ENCODE results near the gene KRTAP12-4.
"Not testable (repeated sequence)": the region's sequence is repeated elsewhere in the genome, so short reads cannot be mapped to it uniquely, and the experiment has no call there.

Gene KRTAP12-4

DNA sequence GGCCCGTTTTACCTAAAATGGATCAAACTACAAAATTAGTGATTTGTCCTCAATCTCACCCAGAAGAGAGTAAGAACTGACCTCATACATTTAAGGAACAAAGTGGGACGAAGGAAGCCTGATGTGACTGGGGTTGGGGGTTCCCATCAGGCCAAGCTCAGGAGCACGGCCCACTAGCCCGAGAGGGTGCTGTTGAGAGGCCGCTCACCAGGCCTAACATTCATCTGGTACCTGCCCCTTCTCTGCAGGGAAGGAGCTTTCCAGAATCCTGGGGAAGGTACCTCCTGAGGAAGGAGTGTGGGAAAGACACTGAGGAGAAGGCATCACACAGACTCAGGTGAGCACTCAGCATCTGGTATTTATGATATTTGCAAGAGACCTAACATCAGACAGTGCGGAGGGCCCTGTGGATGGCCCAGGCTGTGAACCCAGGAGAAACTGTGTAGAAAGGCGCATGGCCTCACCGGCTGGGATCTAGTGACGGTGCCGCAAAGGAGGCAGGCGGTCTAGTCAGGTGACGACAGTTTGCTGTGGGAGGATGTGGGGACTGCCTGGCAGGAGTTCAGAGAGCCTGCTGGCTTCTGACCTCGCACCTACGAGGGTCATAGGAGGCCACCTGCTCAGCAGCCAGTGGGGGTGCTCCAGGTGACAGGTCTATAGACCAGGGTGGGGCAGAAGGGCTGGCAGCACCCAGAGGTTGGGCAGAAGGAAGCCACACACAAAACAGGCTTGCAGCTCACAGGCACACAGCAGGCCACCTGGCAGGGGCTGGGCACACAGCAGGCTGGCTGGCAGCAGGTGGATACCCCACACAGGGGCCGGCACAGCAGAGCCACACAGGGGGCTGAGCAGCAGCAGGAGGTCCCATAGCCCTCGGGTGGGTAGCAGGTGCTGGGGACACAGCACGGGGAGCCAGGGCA, 543 bp downstream of the KRTAP12-4 start:
- DNase-seq (ENCODE audit: low spot score) = no peak

DNA sequence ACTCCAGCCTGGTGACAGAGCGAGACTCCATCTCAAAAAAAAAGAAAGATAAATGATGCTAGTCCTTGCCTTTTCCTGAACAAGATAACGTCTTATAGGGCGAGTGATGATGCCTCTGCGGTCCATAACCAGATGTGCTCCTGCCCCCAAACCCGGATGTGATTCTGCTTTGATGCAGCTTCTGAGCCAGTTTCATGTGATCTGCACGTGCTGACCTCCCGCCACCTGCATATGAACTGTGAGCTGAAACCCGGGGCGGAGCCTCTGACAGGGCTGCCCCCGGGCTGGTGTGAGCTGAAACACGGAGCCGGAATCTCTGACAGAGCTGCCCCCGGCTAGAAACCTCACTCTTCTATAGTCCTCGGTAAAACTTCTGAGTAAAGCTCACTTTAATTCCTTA, 1.3 kb downstream of the KRTAP12-4 start:
- no peak for DNase-seq (ENCODE audit: low spot score)

DNA sequence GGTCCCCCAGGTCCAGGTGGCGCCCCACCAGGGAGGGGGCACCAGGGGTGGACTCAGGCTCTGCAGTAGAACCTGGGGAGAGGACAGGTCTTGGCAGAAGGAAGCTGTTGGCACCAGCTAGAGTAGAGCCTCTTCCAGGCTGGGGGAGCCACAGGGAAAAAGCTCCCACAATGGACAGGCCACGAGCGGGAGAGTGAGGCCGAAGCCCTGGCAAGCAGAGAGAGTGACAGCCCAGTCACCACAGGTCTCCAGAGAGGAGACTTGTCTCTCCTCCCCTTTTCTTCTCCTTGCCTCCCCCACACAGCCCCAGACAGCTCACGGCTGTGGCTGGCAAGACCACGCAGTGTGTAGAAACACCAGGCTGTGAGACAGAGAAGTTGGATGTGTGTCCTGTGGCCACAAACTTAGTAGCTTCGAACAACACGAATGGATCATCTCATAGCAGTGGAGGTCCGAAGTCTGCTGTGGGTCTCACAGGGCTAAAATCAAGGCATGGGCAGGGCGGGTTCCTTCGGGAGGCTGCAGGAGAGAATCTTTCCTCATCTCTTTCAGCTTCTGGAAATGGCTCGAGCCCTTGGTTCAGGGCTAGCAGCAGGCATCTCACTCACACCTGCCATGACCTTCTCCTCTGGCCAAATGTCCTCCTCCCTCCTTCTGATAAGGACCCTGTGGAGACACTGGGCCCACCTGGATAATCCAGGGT, 3.3 kb downstream of the KRTAP12-4 start:
- no peak for DNase-seq (ENCODE audit: low spot score)

DNA sequence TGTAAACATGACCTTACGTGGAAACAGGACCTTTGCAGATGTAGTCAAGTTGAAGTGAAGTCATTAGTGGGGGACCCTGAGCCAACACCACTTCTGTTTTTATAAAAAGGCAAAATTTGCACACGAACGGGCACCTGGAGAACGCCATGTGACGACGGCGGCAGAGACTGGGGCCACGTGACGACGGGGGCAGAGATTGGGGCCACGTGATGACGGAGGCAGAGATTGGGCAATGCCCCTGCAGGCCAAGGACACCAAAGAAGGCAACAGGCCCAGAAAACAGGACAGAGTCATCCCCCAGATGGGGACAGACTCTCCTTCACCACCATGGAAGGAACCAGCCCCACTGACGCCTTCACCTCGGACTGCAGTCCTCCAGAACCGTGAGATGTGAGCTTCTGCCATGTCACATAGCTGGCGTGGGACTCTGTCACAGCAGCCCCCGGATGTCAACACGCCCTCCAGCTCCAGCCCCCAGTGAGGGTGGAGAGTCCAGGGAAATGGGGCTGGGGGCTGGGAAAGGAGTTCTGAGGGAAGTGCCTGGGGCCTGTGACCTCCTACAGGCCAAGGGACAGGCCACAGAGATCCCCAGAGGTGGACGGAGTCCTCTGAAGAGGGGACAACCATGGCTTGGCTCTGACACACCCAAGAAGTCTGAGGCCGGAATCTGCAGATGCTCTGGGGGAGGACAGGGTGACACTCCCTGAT, 4.0 kb downstream of the KRTAP12-4 start:
- DNase-seq (ENCODE audit: low spot score) = no peak

DNA sequence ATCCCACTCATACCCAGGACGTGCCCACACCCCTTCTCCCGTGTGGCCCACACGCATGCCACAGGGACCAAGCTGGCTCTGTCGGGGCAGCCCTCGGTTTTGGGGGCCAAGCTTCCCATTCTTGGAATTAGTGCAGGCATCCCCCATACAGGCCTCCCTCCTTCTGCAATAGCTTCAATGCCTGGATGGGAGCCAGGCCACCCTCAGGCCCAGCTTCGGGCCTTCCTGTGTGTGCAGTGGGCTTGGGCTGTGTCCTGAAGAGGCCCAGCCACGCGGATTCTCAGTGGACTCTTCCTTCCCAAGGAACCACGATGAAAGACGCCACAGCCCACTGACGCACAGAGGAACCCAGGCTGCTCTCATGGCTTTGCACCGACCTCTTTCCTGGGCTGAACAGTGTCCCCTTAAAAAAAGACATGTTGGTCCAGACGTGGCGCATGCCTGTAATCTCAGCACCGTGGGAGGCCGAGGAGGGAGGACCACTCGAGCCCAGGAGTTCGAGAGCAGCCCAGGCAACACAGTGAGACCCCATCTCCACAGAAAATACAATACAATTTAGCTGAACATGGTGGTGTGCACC, 4.8 kb downstream of the KRTAP12-4 start:
- no peak for DNase-seq (ENCODE audit: low spot score)

DNA sequence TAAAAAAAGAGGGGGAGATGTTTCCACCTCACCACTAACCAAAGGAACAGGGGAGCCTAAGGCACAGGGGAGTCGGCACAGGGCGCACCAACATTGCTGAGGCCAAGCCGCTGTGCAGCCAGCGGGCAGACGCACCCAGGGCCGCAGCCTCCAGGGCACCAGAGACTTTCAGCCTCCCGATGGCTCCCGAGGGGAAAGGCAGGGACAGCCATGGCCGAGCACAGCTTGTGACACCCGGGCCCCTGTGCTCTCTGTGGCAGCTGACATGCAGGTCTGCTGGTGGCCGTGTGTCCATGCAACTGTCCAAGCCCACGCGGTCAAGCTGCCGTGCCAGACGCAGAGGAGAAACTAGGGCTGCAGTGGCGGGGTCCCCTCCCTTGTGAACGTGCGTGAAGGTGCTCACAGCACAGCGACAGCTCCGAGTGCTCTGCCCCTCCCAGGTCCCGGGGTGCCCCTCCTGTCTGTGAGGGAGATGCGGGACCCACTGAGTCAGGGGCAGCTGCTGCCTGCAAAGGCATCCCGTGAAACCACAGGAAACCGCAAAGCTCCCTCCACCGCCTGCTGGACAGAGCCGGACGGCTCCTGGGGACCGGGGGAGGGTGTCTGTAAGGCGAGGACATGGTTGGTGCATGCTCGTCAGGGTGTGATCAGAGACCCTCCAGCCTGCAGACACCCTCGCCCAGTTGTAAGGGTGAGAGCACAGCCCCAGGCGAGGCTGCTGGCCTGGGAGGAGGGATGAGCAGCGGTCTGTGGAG, 5.7 kb downstream of the KRTAP12-4 start:
- no peak for DNase-seq (ENCODE audit: low spot score)

DNA sequence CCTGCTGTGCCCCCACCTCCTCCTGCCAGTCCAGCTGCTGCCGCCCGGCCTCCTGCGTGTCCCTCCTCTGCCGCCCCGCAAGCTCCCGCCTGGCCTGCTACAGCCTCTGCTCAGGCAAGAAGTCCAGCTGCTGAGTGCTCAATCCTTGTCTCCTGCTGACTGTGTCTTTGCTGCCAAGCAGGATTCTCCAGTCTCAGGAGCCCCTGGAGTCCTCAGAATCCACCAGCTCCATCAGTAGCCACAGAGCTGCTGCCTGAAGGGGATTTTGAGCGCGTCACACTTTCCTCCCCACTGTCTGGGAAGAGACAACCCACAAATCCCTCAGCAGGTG, 7.3 kb downstream of the KRTAP12-4 start:
- no peak for DNase-seq (ENCODE audit: low spot score)

DNA sequence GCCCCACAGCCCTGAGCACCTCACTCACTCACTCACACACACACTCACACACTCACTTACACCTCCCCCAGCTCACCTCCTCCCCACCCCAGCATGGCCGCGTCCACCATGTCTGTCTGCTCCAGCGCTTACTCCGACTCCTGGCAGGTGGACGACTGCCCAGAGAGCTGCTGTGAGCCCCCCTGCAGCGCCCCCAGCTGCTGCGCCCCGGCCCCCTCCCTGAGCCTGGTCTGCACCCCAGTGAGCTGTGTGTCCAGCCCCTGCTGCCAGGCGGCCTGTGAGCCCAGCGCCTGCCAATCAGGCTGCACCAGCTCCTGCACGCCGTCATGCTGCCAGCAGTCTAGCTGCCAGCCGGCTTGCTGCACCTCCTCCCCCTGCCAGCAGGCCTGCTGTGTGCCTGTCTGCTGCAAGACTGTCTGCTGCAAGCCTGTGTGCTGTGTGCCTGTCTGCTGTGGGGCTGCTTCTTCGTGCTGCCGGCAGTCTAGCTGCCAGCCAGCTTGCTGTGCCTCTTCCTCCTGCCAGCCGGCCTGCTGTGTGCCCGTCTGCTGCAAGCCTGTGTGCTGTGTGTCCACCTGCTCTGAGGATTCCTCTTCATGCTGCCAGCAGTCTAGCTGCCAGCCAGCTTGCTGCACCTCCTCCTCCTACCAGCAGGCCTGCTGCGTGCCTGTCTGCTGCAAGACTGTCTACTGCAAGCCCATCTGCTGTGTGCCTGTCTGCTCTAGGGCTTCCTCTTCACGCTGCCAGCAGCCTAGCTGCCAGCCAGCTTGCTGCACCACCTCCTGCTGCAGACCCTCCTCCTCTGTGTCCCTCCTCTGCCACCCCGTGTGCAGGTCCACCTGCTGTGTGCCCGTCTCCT, 7.9 kb downstream of the KRTAP12-4 start, which contains the start of gene KRTAP10-11:
Gene KRTAP10-11 (plus strand): TSS at position 49 of the 856 bp plus-strand sequence. CDS start 45 bp downstream, at position 94.
- not testable (repeated sequence) for DNase-seq (ENCODE audit: low spot score)

DNA sequence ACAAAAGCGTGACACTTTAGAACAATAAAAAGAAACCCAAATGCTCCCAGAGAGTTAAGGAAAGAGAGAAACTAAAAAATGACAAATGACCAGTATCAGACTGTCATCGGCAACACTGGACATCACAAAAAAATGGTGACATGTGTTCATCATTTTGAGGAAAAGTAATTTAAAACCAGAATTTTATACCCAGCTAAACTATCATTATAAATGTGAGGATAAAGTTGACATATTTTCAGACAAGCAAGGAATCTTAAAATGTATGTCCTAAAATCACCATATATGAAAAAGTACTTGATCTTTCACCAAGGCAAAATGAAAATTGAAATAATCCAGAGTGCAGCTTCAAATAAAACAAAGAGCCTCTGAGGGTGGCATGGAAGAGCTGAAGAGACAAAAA, 9.6 kb downstream of the KRTAP12-4 start:
- DNase-seq (ENCODE audit: low spot score) = no peak

DNA sequence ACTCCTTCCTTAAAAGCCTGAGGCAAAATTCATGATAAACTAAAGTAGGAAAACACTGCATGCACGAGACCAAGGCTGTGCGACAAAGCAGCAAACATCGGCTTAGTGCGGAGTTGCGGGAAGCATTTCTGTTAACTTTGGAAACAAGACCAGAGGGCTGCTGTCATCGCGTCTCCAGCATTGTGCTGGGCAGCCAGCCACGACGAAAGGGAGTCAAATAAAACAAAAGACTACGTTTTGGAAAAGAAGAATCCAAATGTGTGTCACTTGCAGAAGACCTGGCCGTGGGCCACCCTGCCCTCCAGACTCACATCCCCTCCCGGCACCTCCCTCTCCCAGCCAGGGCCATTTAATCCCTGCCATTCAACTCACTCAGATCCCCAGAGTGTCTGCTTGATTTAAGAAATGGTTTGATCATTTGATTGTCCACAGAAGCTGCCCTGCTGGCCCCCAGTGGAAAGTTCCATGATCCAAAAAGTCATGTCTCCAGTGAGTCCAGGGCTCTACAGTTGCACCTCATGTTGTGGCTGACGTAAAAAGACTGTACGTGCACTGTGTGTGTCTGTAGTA, 10.6 kb downstream of the KRTAP12-4 start:
- DNase-seq (ENCODE audit: low spot score) = no peak

DNA sequence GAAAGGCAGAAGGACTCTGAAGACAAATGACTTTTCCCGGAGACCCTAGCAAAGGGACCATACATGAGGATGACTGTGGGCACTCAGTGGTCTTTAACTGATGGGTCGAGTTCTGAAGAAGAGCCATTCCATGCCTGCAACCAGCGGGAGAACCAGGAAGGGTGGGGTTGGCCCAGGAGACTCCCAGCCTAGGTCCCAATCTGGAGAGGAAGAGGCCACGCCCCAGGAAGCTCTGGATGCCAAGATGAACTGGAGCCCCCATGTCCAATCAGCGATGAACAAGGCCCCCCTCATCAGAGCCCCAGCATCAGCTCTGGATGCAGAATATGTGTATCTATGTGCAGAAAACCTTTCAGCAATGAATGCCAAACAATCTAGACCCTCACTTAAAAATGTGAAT, 13.7 kb downstream of the KRTAP12-4 start:
- DNase-seq (ENCODE audit: low spot score) = no peak

DNA sequence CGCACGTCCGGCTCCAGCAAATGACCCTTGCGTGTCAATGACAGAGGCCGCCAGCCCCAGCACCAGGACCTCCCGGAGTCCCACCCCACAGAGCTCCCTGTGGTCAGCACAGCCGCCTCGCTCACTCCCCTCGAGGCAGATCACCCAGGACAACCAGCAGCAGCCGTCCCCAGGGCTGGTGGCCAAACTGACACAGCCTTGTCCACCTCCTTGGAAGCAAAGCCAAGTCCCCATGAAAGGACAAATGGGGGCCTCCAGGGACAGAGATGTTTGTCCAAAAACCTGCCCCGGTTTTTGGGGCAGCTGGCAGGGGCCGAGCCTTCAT, 15.2 kb downstream of the KRTAP12-4 start:
- no peak for DNase-seq (ENCODE audit: low spot score)

DNA sequence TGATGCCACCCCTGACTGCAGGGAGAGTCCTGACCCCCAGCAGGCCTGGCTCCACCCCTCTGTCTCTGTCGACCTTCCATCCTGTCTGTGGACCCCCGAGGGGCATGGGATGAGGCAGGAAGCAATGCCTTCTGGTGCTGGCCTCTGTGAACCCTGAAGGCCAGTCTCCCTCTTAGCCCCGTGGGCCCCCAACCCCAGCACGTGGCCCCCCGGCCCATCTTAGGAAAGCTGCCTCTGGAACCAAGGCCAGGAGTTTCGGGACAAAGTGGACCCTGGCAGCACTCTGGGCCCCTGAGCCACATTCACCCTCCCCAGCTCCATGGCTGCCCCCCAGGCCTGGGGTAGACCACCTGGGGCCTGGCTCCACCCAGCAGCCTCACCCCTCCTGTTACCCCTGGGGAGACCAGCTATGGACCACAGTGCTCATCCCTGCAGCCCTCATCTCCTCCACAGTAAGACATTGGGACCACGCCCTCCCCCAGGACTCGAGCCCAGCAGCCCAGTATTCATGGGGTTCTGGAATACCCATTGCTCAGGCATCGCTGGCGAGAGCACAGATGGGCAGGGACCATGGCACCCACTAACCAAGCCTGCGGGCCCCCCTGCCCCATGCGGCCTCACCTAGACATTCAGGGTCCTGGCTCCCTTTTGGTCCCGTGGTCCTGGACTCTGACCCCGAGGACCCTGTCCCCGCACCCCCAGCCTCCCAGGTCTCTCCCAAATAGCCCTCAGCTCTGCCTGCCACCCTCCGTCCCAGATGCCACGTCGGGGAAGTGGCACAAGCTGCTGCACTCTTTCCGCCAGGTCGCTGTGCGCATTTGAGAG, 15.7 kb downstream of the KRTAP12-4 start:
- DNase-seq (ENCODE audit: low spot score) = not testable (repeated sequence)

DNA sequence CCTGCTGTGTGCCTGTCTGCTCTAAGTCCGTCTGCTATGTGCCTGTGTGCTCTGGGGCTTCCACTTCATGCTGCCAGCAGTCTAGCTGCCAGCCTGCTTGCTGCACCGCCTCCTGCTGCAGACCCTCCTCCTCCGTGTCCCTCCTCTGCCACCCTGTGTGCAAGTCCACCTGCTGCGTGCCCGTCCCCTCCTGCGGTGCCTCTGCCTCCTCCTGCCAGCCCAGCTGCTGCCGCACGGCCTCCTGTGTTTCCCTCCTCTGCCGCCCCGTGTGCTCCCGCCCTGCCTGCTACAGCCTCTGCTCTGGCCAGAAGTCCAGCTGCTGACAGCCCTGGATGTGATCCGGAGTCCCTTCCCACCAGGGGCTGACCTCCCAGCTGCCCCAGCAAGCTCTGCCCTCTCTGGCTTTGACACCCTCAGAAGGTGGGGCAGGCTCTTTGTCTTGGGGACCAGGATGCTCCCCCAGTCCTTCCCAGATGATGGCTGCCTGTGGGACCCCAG, 16.6 kb downstream of the KRTAP12-4 start:
- not testable (repeated sequence) for DNase-seq (ENCODE audit: low spot score)

DNA sequence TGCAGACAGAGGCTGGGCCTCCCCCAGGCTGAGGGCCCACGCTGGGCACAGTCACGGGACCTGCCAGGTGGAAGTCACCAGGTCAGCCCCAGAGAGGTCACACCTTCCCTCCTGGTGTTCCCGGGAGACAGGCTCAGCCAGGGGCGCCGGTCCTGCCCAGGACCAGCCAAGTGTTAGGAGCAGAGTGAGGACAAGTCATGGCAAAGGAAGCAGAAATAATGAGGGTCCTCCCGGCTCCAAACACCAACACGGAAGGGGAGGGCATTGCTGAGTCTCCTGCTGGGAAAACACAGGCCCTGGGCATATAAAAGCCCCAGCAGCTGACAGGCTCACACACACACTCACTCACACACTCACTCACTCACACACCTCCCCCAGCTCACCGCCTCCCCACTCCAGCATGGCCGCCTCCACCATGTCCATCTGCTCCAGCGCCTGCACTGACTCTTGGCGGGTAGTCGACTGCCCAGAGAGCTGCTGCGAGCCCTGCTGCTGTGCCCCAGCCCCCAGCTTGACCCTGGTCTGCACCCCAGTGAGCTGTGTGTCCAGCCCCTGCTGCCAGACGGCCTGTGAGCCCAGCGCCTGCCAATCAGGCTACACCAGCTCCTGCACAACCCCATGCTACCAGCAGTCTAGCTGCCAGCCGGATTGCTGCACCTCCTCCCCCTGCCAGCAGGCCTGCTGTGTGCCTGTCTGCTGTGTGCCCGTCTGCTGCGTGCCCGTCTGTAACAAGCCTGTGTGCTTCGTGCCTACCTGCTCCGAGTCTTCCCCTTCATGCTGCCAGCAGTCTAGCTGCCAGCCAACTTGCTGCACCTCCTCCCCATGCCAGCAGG, 17.2 kb downstream of the KRTAP12-4 start, which contains the start of gene KRTAP10-10:
Gene KRTAP10-10 (plus strand): TSS at position 339 of the 833 bp plus-strand sequence. CDS start 62 bp downstream, at position 401.
- DNase-seq (ENCODE audit: low spot score) = no peak

DNA sequence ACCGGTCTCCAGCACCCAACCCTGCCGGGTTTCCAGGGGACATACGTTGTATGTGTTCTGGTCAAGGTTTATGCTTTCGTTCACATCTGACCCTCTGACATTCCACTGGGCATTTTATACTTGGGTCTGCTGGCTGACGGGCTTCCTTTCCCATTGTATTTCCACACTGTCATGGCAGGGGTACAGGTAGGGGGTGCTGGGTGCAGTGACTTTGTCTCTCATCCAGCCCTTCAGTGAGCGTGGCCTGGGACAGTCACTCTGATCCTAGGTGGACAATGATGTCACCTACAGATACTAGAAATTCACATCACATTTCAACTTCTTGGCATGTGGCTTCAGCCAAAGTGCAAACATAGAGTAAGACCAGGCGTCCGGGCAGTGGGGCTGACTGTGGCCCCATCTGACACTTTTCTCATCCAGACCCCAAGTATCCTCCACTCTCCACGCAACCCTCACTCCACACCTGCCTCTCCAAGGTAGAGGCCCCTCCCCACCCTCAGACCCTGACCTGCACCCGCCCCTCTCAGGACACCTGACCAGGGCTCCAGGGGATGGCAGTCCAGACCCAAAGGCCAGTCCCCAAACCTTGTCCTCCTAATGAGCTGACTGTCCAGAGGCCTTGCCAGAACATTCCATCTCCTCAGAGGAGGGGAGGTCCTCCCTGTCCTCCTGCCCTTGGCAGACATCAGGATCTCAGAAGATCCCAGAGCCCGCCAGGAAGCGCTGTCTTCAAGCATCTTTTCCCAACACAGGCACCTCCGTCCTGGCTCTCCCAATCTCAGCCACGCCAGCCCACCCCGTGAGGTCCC, 18.0 kb downstream of the KRTAP12-4 start:
- DNase-seq (ENCODE audit: low spot score) = no peak

DNA sequence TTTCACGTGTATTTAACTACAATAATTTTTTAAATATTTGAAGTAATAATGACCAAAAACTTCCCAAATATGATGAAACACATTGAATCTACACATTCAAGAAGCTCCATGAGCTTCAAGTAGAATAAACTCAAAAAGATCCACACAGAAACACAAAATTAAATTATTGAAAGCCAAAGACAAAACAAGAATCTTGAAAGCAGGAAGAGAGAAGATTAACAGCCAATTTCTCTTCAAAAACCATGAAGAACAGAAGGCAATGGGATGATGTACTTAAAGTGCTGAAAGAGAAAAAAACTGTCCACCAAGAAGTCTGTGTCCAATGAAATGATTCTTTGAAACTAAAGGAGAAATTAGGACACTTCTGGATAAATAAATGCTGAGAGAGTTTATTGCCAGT, 22.4 kb downstream of the KRTAP12-4 start:
- DNase-seq (ENCODE audit: low spot score) = no peak

Measured in RKO (cell line).